Esophagus muscularis mucosa (tissue), 4 donors: Measurements from ENCODE around the gene MARCHF2. TPM values are rescaled to one million over a fixed set of nuclear protein-coding genes. Genes with fewer than 3 reads are reported as not detected.

Experiments
- DNase-seq: peaks from one replicate; pipeline ENCODE4 v3.0.0-alpha.2; 2017; ENCODE audit errors: extremely low spot score
- H3K27ac ChIP-seq, 4 donors: fragments of 200-600 bp; sonication (generic); replicated peaks in 1 of 4; 1 replicate in 3 of 4; 2 replicates in 1 of 4; pipeline ENCODE4 v1.5.1; 2016 to 2019; ENCODE audit warnings: mild to moderate bottlenecking in 1 of 4
- H3K27me3 ChIP-seq, 4 donors: fragments of 200-600 bp; sonication (generic); one replicate each; pipeline versions ENCODE4 v1.5.1 to v1.6.0; 2016 to 2019
- H3K36me3 ChIP-seq, 4 donors: fragments of 200-600 bp; sonication (generic); one replicate each; pipeline ENCODE4 v1.5.1; 2016 to 2019
- H3K4me1 ChIP-seq, 4 donors: fragments of 200-600 bp; sonication (generic); one replicate each; pipeline ENCODE4 v1.5.1; 2016 to 2019
- H3K4me3 ChIP-seq, 4 donors: fragments of 200-600 bp; sonication (generic); 1 replicate in 2 of 4; 2 replicates in 2 of 4; pipeline ENCODE4 v1.5.1; 2016 to 2019; ENCODE audit warnings: mild to moderate bottlenecking in 4 of 4, moderate library complexity in 1 of 4
- H3K9me3 ChIP-seq, 4 donors: fragments of 200-600 bp; sonication (generic); 1 replicate in 3 of 4; 2 replicates in 1 of 4; pipeline ENCODE4 v1.5.1; 2016 to 2019
- EP300 ChIP-seq: sonication (generic); formaldehyde crosslinking; IDR thresholded peaks from one replicate; pipeline ENCODE4 v1.6.1; 2017; ENCODE audit warnings: antibody characterized with exemption
- POLR2A ChIP-seq: fragments of 450-650 bp; IDR thresholded peaks from one replicate; pipeline ENCODE4 v1.6.1; 2017; ENCODE audit warnings: antibody characterized with exemption, moderate library complexity, mild to moderate bottlenecking, low read depth
- POLR2AphosphoS5 ChIP-seq, 2 donors: sonication (generic); formaldehyde crosslinking; IDR thresholded peaks; one replicate each; pipeline ENCODE4 v1.6.1; 2017; ENCODE audit warnings: antibody characterized with exemption in 2 of 2
- WGBS: methylation state at CpG from one replicate; pipeline ENCODE4 v1.1.5; 2018; 5-methylcytosine and 5-hydroxymethylcytosine counted together
- intact Hi-C: fragments of 100-400 bp; cut with DNase I; formaldehyde crosslinking; loops from one replicate; pipeline ENCODE4 v1.15.1; 2023
- total RNA-seq, 4 donors: library from RNA; depleted of rRNA; stranded (reverse); fragments of >200 nt; gene quantifications; one replicate each; pipeline versions ENCODE4 v1.1.0 to v1.2.1, GENCODE V29; 2016
- TF ChIP-seq, protein P1 (sequence below), 3 experiments: fragments of 200-600 bp in 2 of 3; fragments of 450-650 bp in 1 of 3; sonication (generic) in 2 of 3; IDR thresholded peaks; one replicate each; pipeline ENCODE4 v1.5.1; 2017 to 2019; ENCODE audit warnings: antibody characterized with exemption in 3 of 3, mild to moderate bottlenecking in 2 of 3, moderate library complexity in 1 of 3

Gene MARCHF2
- total RNA-seq, 4 donors from 2014 or later, result 227 to 286 (median 247) TPM

DNA sequence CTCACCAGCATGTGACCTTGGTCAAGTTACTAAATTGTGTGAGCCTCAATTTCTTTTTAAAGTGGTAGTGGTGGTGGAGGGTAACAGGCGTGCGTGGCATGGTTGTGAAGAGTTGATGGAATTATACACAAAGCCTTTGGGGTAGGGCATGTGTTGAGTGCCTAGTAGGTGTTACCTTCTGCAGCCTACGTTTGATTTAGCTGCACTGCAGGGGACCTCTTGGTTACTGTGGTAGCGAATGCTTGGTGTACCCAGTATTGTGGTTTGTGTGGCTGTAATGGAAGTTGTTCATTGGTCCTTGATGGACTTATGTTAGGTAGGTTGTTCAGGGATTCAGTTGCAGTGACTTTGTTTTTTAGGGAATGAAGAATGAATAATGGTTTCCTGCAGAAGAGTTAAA lies 64.8 kb downstream of the MARCHF2 start:
- H3K9me3 ChIP-seq, result no peaks in the 10 kb centered on the region
- TF ChIP-seq, protein P1, sequence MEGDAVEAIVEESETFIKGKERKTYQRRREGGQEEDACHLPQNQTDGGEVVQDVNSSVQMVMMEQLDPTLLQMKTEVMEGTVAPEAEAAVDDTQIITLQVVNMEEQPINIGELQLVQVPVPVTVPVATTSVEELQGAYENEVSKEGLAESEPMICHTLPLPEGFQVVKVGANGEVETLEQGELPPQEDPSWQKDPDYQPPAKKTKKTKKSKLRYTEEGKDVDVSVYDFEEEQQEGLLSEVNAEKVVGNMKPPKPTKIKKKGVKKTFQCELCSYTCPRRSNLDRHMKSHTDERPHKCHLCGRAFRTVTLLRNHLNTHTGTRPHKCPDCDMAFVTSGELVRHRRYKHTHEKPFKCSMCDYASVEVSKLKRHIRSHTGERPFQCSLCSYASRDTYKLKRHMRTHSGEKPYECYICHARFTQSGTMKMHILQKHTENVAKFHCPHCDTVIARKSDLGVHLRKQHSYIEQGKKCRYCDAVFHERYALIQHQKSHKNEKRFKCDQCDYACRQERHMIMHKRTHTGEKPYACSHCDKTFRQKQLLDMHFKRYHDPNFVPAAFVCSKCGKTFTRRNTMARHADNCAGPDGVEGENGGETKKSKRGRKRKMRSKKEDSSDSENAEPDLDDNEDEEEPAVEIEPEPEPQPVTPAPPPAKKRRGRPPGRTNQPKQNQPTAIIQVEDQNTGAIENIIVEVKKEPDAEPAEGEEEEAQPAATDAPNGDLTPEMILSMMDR (IDR thresholded peaks at IDR 0.05), result no peak
- no peak for TF ChIP-seq EP300
- TF ChIP-seq POLR2AphosphoS5 (IDR thresholded peaks at IDR 0.05), result no peak
- TF ChIP-seq POLR2A, result no peak
- H3K4me3 ChIP-seq, result no peak overlapping the region
- no peak for DNase-seq
- intact Hi-C loops, result no loop called here
- 75% methylated on average over 4 of the region's 4 CpGs for WGBS
- H3K27ac ChIP-seq, result no peak overlapping the region
- no peaks in the 10 kb centered on the region for H3K27me3 ChIP-seq
- H3K36me3 ChIP-seq, result peaks cover 36 to 92% (median 71%) of the 10 kb centered on the region in 4 donors
- peaks cover 39 to 57% (median 46%) of the 10 kb centered on the region in 4 donors for H3K4me1 ChIP-seq

DNA sequence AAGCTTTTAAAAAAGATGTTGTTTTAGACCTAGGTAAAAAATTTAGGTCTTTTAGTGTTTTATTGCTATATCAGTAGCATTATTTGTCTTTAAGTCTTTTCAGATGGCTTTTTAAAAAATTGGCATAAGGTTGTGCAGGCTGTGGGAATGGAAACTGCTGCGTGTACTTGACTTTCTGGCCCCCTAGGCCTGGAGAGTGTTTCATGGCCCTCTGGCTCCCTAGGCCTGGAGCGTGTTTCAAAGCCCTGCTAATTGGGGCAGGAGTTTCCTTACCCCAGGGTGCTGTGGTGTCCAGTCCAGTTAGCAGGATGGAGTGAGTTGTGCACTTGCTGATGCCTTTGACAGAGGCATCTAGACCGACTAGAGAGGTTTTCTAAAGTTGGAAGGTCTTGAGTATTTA lies 65.5 kb downstream of the MARCHF2 start:
- no peak for DNase-seq
- WGBS, result 44% methylated on average over 3 of the region's 3 CpGs
- Histone ChIP-seq H3K4me1 (peaks cover 45 to 64% (median 49%) of the 10 kb centered on the region in 4 donors), H3K9me3 (no peaks in the 10 kb centered on the region), H3K27ac (peak overlapping the region in 1 of 4 donors; percentile 41), H3K36me3 (peaks cover 35 to 92% (median 71%) of the 10 kb centered on the region in 4 donors), H3K27me3 (no peaks in the 10 kb centered on the region), H3K4me3 (no peak overlapping the region)
- TF ChIP-seq, protein P1 (IDR thresholded peaks at IDR 0.05), result no peak
- TF ChIP-seq EP300, result no peak
- TF ChIP-seq POLR2AphosphoS5 (IDR thresholded peaks at IDR 0.05), result no peak
- no peak for TF ChIP-seq POLR2A
- intact Hi-C loops, result no loop called here

DNA sequence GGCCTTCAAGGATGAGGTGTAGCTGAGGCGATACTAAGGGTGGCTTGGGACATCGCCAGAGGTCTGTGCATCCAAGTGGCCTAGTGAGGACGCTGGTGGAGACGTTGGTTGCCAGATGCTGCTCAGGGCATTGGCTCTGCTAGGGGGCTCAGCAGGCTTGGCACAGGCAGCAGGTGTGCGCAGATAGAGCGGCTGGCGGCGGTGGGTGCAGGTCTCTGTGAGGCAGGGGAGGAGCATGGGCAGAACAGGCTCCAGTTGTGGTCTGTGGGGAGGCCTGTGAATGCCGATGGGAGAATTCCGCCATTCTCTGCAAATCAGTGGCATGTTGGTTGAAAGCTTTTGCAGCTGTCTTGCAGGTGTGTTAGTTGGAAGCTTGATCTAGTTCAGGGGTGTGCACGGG lies 68.1 kb downstream of the MARCHF2 start:
- Histone ChIP-seq H3K36me3 (peaks cover 34 to 92% (median 71%) of the 10 kb centered on the region in 4 donors), H3K4me3 (no peak overlapping the region), H3K27ac (no peak overlapping the region), H3K9me3 (no peaks in the 10 kb centered on the region), H3K27me3 (no peaks in the 10 kb centered on the region), H3K4me1 (peaks cover 50 to 79% (median 60%) of the 10 kb centered on the region in 4 donors)
- 74% methylated on average over 11 of the region's 11 CpGs for WGBS
- DNase-seq, result no peak
- TF ChIP-seq, protein P1 (IDR thresholded peaks at IDR 0.05), result no peak
- TF ChIP-seq POLR2AphosphoS5 (IDR thresholded peaks at IDR 0.05), result no peak
- no peak for TF ChIP-seq EP300
- intact Hi-C loops, result no loop called here

- H3K4me1 ChIP-seq, result peaks cover 46 to 75% (median 58%) of the 10 kb centered on the region in 4 donors
- H3K36me3 ChIP-seq, result peaks cover 37 to 92% (median 71%) of the 10 kb centered on the region in 4 donors
Observed at GRCh38 chr19:8481616-8482015, 68.5 kb downstream of the MARCHF2 start.

More at GRCh38 chr19:8481616-8482015, 68.5 kb downstream of the MARCHF2 start:
- TF ChIP-seq POLR2A, result no peak
- TF ChIP-seq, protein P1 (IDR thresholded peaks at IDR 0.05), result no peak
- TF ChIP-seq POLR2AphosphoS5 (IDR thresholded peaks at IDR 0.05), result no peak
- Histone ChIP-seq H3K4me3 (no peak overlapping the region), H3K27ac (no peak overlapping the region), H3K9me3 (no peaks in the 10 kb centered on the region), H3K27me3 (no peaks in the 10 kb centered on the region)
- no peak for DNase-seq
- WGBS, result 57% methylated on average over 1 of the region's 6 CpGs
- intact Hi-C loops, result no loop called here
